Uterus (tissue), 2 donors: ENCODE data around the gene ZNF362.

Experiments
- POLR2A ChIP-seq, 2 donors: fragments of 450-650 bp; IDR thresholded peaks; one replicate each; pipeline ENCODE4 v1.6.1; 2016; ENCODE audit warnings: antibody characterized with exemption in 2 of 2, mild to moderate bottlenecking in 1 of 2, moderate library complexity in 1 of 2
- TF ChIP-seq, protein P1 (sequence below), 4 experiments: fragments of 200-600 bp in 2 of 4; fragments of 450-650 bp in 2 of 4; sonication (generic) in 2 of 4; IDR thresholded peaks; one replicate each; pipeline ENCODE4 v1.5.1; 2016 to 2019; ENCODE audit warnings: antibody characterized with exemption in 4 of 4, mild to moderate bottlenecking in 2 of 4, moderate library complexity in 1 of 4

DNA sequence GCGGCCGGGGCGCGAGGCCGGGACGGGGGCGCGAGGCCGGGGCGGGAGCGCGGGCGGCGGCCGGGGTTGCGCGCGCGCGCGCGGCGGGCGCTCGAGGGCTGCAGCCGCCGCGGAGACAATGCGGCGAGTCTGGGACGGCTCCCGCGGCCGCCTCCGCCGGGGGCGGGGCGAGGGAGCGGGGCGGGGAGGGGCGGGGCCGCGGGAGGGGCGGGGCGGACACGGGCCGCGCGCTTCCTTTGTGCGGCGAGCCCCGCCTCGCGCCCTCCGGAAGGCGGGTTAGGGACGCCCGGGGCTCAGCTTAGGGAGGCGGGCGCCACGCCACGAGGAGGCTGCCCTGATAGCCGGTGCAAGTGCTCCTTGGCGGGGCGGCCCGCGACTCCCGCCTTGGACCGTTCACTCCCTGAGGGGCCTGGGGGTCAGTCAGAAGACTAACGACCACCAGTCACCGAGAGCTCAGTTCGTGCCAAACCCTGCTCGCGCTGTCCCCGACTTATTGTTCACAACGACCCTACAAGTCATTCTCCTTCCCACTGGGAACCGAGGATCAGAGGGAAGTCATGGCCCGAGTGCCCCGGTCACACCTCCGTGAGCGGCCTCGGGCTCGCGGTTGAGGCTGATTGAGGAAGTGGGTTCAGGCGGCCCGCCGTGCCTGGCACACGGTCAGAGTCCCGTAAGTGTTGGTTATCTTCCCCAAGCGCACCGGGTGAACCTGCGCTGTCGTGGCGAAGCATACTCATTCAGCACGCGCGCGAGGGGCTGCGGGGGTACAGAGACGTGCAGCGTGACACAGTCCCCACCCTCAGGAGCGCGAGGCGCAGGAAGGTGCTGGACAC is 93.7 kb downstream of the ZNF362 start:
- TF ChIP-seq, protein P1, sequence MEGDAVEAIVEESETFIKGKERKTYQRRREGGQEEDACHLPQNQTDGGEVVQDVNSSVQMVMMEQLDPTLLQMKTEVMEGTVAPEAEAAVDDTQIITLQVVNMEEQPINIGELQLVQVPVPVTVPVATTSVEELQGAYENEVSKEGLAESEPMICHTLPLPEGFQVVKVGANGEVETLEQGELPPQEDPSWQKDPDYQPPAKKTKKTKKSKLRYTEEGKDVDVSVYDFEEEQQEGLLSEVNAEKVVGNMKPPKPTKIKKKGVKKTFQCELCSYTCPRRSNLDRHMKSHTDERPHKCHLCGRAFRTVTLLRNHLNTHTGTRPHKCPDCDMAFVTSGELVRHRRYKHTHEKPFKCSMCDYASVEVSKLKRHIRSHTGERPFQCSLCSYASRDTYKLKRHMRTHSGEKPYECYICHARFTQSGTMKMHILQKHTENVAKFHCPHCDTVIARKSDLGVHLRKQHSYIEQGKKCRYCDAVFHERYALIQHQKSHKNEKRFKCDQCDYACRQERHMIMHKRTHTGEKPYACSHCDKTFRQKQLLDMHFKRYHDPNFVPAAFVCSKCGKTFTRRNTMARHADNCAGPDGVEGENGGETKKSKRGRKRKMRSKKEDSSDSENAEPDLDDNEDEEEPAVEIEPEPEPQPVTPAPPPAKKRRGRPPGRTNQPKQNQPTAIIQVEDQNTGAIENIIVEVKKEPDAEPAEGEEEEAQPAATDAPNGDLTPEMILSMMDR (IDR thresholded peaks at IDR 0.05), result no peak
- peak; percentile 46 to 73 for TF ChIP-seq POLR2A (IDR thresholded peaks at IDR 0.05)
